GM19238 (cell line): ENCODE data around the gene GRK4.
"Not testable (repeated sequence)": the region's sequence is repeated elsewhere in the genome, so short reads cannot be mapped to it uniquely, and the experiment has no call there.

Experiments
- DNase-seq: peaks from one replicate; pipeline ENCODE4 v3.0.0; 2011; ENCODE audit warnings: low spot score; ENCODE audit not compliant: insufficient read length

GRK4 gene

DNA sequence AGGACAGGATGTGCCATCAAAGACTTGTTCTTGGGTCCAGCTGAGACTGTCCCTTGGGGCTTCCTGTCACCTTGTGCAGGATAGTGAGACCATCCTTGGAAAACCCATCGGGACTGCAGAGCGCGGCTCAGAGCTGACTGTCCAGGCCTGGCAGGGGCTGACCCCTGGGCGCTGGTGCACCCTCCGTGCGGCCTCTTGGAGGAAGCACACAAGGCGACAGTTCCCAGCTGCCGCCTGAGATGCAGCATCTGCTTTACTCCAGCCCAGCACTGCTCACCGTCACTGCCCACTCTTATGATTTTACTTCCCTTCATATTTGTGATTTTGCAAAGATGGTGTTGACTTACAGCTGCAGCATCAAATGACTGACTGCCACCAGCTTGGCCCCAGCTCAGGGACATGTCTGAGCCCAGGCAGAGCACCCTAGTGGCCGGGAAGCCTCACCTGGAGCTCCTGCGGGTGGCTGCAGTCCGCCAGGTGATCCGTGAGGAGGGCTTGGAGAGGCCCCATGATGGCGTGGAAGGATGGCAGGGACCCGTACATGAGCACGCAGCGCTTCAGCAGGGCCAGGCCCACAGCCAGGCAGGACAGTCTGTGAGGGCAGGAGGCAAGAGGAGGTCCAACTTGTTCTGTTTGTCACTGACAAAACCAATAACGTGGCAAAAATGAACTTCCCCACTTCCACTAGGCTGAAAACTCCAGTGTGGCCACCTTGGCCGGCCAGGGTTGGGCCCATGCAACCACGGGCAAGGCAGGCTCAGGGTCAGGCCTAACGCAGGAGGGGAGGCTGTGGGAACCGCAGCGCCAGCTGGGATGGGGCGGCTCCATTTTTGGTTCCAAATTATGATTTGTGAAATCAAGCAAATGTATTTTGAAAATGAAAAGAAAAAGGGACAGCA, 22.0 kb upstream of the GRK4 start:
- no peak for DNase-seq

GRCh38 chr4:2942037-2942531, 21.3 kb upstream of the GRK4 start:
- no peak for DNase-seq

DNA sequence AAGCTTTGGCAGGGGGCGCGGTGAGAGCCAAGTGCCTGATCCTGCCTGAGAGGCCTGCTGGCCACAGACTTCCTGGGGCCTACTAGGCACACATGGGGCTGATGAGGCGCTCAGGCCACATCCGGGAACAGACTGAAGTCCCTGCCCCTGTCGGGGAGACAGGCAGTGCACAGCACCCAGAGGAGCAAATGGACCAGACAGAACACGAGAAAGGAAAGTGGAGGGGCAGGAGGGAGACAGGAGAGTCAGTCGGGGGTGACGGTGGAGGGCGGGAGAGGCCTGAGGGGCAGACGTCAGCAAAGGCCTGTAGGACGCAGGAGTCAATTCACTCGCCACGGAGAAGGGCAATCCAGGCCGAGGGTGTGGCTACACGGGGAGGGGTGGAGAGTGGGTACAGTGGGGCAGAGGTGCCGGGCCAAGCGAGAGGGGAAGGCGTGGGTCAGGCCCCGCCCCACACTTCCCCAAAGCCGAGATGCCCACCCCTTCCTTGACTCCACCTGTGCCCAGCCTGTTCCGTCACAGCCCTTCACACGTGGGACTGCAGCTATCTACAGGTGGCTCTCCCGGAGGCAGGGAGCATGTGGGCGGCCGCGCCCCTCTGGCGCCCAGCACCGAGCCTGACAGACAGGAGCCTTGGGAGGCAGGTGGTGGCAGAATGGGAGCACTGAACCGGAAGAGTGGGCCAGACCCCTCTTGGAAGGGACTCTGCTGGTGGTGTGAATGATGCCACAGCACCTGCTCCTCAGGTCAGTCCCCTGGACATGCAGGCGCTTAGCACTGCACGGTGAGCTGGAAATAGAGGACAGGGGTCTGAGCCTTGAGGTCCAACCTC, 20.6 kb upstream of the GRK4 start:
- DNase-seq: no peak

GRCh38 chr4:2943364-2944090, 19.8 kb upstream of the GRK4 start:
- DNase-seq: no peak

DNA sequence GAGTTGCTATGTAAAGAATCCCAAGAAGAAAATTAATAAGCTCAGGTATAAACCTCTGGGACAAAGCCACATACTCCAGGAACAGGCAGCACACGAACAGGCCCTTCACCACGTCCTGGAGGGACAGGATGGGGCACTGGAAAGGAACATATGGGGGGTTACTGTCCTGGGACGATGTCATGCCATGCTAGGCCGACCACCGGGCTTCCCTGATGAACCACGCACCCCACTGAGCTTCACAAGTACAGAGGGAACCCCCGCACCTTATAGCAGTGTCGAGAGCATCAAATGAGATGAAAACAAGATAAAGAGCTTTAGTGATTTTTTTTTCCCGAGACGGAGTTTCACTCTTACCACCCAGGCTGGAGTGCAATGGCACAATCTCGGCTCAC, 19.3 kb upstream of the GRK4 start:
- no peak for DNase-seq

DNA sequence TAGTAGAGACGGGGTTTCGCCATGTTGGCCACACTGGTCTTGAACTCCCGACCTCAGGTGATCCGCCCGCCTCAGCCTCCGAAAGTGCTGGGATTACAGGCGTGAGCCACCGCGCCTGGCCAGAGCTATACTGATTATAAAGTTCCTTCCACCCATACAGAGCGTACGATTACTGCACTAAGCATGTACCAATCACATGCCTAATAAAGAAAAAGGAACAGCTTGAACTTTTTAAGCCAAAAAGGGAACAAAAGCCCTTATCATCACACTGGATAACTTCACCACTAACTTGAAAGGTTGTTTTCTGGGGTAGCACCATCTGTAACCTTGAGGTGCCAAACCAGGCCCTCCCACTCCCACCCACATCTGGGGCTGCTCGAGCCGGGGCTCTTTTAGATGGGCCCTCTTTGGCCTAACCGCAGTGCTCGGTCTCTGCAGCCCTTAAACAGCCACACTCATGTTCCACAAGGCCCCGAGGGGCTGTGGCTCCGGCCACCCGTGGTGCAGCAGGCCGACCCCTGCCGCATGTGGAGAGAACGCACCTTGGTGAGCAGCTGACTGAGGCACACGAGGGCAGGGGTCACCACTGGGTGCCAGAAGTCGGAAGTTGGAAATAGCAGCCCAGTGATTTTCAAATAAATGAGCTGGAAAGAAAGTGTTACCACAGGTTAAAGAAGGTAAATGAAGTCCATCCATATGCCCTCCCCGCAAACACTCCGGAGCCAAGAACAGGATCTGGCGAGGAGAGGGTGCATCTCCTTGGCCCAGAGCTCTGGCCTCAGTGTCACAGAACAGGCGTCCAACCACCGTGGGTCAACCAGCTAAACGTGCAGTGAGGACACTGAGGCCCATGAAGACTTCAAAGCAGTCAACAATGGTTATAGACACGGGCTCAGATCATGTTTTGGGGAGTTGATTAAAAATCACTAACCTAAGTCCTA, 18.5 kb upstream of the GRK4 start:
- no peak for DNase-seq

GRCh38 chr4:2945619-2946604, 17.5 kb upstream of the GRK4 start:
- not testable (repeated sequence) for DNase-seq

GRCh38 chr4:2946812-2947600, 16.4 kb upstream of the GRK4 start:
- DNase-seq: no peak

DNA sequence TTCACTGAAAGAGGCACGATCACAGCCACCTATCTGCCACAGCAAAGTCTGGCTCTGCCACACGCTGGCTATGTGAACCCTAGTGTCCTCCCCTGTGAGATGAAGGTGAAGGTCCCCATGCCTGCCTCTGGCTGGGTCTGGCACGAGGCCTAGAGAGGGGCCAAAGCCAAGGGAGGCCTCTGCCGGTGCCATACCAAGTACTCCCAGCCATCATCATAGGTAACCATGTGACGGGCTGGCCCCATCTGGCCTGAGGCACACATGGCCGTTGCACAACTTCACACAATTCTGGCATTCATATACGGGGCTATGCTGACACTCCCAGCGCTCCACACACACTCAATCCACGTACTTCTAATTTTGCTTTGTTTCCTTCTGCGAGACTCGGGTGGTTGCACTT, 15.4 kb upstream of the GRK4 start:
- DNase-seq: no peak

DNA sequence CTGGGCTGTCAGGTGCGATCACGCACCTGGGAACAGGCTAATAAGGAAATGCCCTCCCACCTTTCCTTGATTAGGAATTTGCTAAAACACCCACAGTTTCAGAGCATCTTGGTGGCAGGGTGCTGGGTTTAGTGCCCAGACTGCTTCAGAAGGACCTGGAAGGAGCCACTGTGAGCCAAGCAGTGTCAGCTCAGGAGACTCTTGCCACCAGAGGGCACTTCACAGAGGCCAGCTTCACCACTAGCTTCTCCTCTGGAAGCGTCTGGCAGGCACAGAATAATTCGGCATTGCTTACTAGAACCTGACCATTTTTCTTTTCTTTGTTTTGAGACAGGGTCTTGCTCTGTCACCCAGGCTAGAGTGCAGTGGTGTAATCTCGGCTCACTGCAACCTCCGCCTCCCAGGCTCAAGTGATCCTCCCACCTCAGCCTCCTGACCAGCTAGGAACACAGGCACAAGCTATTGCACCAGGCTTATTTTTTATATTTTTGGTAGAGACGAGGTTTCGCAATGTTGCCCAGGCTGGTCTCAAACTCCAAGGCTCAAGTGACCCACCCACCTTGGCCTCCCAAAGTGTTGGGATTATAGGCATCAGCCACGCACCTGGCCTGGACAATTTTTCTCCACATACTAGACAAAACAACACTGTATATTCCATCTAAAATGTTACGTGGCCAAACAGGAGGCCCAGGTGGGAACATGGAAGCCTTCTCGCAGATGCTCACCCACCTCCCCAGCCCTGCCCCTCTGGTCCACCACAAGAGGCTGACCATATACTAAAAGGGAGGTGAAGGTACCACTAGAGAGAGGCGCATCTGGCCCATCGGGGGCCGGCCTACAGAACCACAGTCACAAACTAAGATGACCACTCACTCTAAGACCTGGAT, 14.2 kb upstream of the GRK4 start:
- DNase-seq: no peak

DNA sequence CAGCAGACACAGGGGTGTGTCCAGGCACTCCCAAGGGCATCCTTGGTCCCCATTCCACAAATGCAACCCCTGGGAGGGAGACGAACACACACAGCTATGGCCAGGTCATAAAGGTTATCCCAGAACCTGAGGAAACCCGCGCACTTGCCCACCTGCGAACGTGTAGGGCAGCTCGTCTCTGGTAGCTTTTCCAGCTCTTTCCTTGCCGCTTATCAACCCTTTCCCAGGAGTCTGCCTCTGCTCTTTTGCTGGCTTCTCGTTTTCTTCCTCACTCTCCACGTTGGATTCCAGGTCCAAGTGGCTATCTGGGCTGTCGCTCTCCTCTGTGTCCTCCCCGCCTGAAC, 13.6 kb upstream of the GRK4 start:
- DNase-seq: no peak

DNA sequence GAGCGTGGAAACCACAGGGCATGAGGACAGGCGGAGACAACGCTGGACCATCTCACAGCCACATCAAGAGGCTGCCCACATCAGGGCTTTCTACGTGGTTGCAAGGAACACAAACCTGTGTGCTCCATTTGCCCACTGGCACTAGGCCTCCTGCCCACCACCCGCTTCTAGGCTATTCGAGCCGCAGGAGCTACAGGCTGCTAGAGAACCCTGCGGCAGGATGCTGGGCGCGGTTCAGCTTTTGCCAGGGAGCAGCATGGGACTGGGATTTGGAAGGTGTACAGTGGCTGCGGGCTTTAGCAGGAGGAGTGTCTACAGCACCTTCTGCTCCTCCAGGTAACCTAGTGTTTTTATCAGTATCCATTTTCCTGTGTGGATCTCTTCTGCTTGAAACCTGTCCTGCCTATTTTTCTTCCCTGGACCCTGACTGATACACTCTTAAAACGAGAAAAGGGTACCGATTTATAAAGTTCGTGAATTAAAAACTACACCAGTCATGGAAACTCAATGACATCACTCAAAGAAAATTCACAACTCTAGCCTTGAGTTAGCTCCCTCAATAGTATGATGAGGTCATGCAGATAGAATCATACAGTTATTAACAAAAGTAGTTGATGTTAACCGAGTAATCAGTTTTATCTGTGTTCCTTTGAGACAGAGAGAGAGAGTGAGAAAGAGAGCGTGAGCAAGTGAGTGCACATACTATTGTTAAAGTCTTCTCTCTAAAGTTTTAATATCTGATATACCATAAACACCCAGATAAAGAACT, 13.0 kb upstream of the GRK4 start:
- DNase-seq: no peak

DNA sequence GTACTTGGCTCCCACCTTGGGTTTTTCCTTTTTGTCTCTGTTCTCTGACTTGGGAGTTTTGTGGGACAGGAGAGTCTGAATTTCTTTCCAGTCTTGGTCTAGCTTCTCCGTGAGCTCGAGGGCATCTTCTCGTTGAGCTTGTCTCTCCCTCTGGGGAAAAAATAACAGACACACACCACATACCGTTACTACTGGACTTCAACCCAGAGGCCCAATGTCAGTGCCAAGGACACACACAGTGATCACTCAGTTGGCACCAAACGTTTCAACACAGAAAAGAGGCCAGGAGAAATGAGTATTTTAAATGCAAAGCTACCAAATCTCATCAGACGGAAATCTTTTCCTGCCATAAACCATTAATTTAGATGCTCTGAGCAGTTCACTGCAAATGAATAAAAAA, 9.9 kb upstream of the GRK4 start:
- no peak for DNase-seq

DNA sequence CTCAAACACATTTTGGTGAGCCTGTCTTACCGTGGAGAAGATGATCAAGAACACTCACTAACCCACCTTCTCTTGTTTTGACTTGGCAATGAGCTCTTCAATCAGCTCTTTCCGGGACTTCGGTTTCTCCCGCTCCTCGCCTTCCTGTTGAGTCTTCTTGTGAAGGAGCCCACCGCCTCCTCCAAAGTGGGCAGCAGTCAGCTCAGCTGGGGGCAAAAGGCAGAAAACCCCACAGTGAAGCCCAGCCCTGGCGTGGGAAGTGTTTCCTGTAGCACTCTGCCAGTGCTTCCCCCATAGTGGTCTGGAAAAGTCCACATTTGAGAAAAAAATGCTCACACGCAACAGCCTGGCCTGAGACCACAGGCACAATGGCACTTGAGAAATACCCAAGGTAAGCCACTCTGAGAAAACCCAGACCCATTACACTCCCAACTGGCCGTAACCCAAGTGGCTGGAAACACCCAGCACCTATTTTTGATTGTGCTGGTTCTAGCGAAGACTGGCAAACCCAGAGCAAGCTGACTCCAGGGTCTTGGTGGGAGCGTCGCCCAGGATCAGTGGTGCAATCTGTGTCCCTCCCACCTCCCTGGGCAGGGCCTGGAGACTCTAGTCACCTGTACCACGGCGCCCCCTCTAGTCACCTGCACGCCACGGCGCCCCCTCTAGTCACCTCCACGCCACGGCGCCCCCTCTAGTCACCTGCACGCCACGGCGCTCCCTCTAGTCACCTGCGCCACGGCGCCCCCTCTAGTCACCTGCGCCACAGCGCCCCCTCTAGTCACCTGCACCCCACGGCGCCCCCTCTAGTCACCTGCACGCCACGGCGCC, 8.8 kb upstream of the GRK4 start:
- DNase-seq: no peak

DNA sequence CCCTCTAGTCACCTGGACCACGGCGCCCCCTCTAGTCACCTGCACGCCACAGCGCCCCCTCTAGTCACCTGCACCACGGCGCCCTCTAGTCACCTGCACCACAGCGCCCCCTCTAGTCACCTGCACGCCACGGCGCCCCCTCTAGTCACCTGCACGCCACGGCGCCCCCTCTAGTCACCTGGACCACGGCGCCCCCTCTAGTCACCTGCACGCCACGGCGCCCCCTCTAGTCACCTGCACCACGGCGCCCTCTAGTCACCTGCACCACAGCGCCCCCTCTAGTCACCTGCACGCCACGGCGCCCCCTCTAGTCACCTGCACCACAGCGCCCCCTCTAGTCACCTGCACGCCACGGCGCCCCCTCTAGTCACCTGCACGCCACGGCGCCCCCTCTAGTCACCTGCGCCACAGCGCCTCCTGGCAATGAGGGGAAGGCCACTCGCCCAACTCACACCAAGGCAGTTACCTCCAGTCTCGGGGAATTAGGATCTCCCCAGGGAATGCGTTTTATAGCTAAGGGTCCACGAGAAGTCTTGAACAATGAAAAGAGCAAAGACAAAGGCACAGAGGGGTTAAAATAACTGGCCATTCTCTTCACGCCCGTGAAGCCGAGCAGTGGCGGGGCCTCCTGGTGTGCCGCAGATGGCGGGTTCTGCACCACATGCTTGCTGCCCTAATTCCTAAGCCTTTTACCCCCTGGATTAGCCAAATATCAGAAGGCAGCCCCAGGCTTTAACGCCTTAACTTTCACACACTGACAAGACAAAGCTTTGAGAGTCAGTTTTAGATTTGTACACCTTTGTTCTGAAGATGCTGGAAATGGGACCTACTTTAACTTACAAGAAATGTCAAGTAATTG, 8.0 kb upstream of the GRK4 start:
- DNase-seq: not testable (repeated sequence)
